GM12875 (cell line): ENCODE measurements around the gene MYLK.

Experiments
- H3K4me3 ChIP-seq: one replicate; pipeline ENCODE4 v1.5.1; 2011; ENCODE audit warnings: low read depth, low read length, control low read depth
- CTCF ChIP-seq: IDR thresholded peaks from 2 replicates; pipeline ENCODE4 v1.5.1; 2011; ENCODE audit warnings: low read depth, mild to moderate bottlenecking, control low read depth, inconsistent platforms, low read length, moderate library complexity, borderline replicate concordance; ENCODE audit not compliant: insufficient read depth

The MYLK gene

GRCh38 chr3:123695152-123695551 is 189.0 kb downstream of the MYLK start:
- no peak for TF ChIP-seq CTCF
- H3K4me3 ChIP-seq: no peak overlapping the region

- TF ChIP-seq CTCF: no peak
- H3K4me3 ChIP-seq: no peak overlapping the region
Observed at GRCh38 chr3:123694366-123695087, 189.6 kb downstream of the MYLK start.

- TF ChIP-seq CTCF: no peak
Observed at GRCh38 chr3:123693584-123694190, 190.4 kb downstream of the MYLK start.

GRCh38 chr3:123692671-123693070 is 191.5 kb downstream of the MYLK start:
- no peak overlapping the region for H3K4me3 ChIP-seq
- TF ChIP-seq CTCF: no peak

More at GRCh38 chr3:123693584-123694190, 190.4 kb downstream of the MYLK start:
- no peak overlapping the region for H3K4me3 ChIP-seq

GRCh38 chr3:123692041-123692440 is 192.1 kb downstream of the MYLK start:
- H3K4me3 ChIP-seq: no peak overlapping the region
- TF ChIP-seq CTCF: no peak

- TF ChIP-seq CTCF: no peak
- no peak overlapping the region for H3K4me3 ChIP-seq
Observed at GRCh38 chr3:123689831-123690230, 194.3 kb downstream of the MYLK start.

- no peak overlapping the region for H3K4me3 ChIP-seq
- no peak for TF ChIP-seq CTCF
Observed at GRCh38 chr3:123688241-123688747, 195.8 kb downstream of the MYLK start.
